DOHH2 (cell line): ENCODE results near the gene SMC5.

Experiments used
- H3F3A ChIP-seq: fragments of 200-600 bp; sonication (generic), shearing (Covaris generic); 2 replicates; pipeline ENCODE4 v1.6.0; 2016; ENCODE audit warnings: antibody characterized with exemption, mild to moderate bottlenecking; ENCODE audit not compliant: control insufficient read depth, insufficient read depth
- H3K27ac ChIP-seq: fragments of 200-600 bp; sonication (generic); 2 replicates; pipeline ENCODE4 v1.5.1; 2014; ENCODE audit warnings: low read depth, mild to moderate bottlenecking, low read length, moderate library complexity
- H3K27me3 ChIP-seq: fragments of 200-600 bp; sonication (generic); 2 replicates; pipeline ENCODE4 v1.6.1; 2014; ENCODE audit warnings: mild to moderate bottlenecking, low read length, mixed read lengths; ENCODE audit not compliant: control insufficient read depth
- H3K36me3 ChIP-seq: fragments of 200-600 bp; sonication (generic); 2 replicates; pipeline ENCODE4 v1.6.1; 2014; ENCODE audit warnings: mild to moderate bottlenecking, low read length, moderate library complexity, mixed read lengths; ENCODE audit not compliant: control insufficient read depth
- H3K4me1 ChIP-seq: fragments of 200-600 bp; sonication (generic); 2 replicates; pipeline ENCODE4 v1.6.1; 2014; ENCODE audit warnings: mild to moderate bottlenecking, low read length, mixed read lengths; ENCODE audit not compliant: control insufficient read depth
- H3K4me2 ChIP-seq: fragments of 200-600 bp; sonication (generic); 2 replicates; pipeline ENCODE4 v1.6.0; 2014; ENCODE audit warnings: mild to moderate bottlenecking, low read length, moderate library complexity
- H3K4me3 ChIP-seq: fragments of 200-600 bp; sonication (generic); 2 replicates; pipeline ENCODE4 v1.5.1; 2014; ENCODE audit warnings: mild to moderate bottlenecking, low read length, mixed read lengths
- H3K79me2 ChIP-seq: fragments of 200-600 bp; sonication (generic); 2 replicates; pipeline ENCODE4 v1.6.1; 2014; ENCODE audit warnings: mild to moderate bottlenecking, low read length, mixed read lengths; ENCODE audit not compliant: control insufficient read depth
- H3K9me2 ChIP-seq: fragments of 200-600 bp; sonication (generic); replicated peaks from 2 replicates; pipeline ENCODE4 v1.6.1; 2014; ENCODE audit warnings: mild to moderate bottlenecking, low read length, mixed read lengths; ENCODE audit not compliant: control insufficient read depth
- H3K9me3 ChIP-seq: fragments of 200-600 bp; sonication (generic); 2 replicates; pipeline ENCODE4 v1.6.1; 2014; ENCODE audit warnings: antibody characterized with exemption, low read length, mixed read lengths; ENCODE audit not compliant: control insufficient read depth, insufficient read depth
- H4K20me1 ChIP-seq: fragments of 200-600 bp; sonication (generic); 2 replicates; pipeline ENCODE4 v1.6.0; 2014; ENCODE audit warnings: low read depth, mild to moderate bottlenecking, antibody characterized with exemption, low read length, moderate library complexity; ENCODE audit not compliant: control insufficient read depth, insufficient read depth
- CTCF ChIP-seq: fragments of 200-600 bp; sonication (generic); IDR thresholded peaks from one replicate; pipeline ENCODE4 v1.5.1; 2014; ENCODE audit warnings: antibody characterized with exemption, mild to moderate bottlenecking, low read depth, low read length; ENCODE audit not compliant: poor library complexity, severe bottlenecking
- EZH2phosphoT487 ChIP-seq: fragments of 200-600 bp; sonication (generic); IDR thresholded peaks from 2 replicates; pipeline ENCODE4 v1.6.1; 2017; ENCODE audit warnings: borderline replicate concordance, mild to moderate bottlenecking, antibody characterized with exemption, low read length, moderate library complexity, mixed read lengths

The SMC5 gene

GRCh38 chr9:70382046-70382708, 123.4 kb downstream of the SMC5 start:
- no peak overlapping the region for H3K4me2 ChIP-seq
- H4K20me1 ChIP-seq = no peaks in the 10 kb centered on the region
- TF ChIP-seq CTCF (no peak), EZH2phosphoT487 (no peak)
- H3F3A ChIP-seq = no peaks in the 10 kb centered on the region
- no peaks in the 10 kb centered on the region for H3K36me3 ChIP-seq
- H3K4me3 ChIP-seq = no peak overlapping the region
- peaks cover 18% of the 10 kb centered on the region for H3K27me3 ChIP-seq
- no peaks in the 10 kb centered on the region for H3K79me2 ChIP-seq
- H3K9me2 ChIP-seq = no peaks in the 10 kb centered on the region
- H3K9me3 ChIP-seq = no peaks in the 10 kb centered on the region
- no peaks in the 10 kb centered on the region for H3K4me1 ChIP-seq
- no peak overlapping the region for H3K27ac ChIP-seq

DNA sequence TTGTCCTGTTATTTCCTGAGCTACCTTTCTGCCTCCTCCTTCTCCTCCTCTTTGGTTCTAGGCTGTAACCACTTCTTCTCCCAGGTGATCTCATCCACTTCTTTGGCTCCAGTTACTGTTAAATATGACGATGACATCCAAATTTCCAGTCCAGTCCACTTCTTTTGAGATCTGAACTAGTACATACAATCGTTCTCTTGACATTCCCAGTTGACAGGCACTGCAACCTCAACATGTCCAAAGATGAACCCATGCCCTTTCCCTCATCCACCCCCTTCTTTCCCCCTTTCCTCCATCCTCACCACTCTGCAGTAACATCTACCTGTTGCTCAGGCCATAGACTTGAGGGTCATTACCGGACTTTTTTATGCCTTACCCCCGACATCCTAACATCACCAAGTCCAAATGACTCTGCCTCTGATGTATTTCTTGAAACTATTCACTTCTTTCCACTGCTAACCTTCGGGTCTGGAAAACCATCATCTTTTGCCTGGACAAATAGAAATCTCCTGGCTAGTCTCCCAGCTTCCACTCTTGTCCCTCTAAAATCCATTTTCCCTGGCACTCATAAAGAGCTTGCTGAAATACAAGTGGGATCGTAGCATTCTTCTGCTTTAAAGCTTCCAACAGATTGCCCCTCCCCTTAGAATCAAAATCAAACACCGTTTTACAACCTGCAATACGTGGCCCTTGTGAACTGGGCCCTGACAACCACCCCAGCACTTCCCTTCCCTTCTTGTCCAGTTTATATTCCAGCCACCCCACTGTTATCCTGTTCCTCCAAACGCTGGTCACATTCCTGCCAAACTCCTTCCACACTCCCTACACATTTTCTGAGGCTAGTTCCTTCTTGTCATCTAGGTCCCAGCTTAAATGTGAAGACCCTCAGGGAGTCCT, 124.2 kb downstream of the SMC5 start:
- Histone ChIP-seq H3K4me2 (no peak overlapping the region), H3K9me3 (no peaks in the 10 kb centered on the region), H3K36me3 (no peaks in the 10 kb centered on the region), H3F3A (no peaks in the 10 kb centered on the region), H3K79me2 (no peaks in the 10 kb centered on the region), H3K27me3 (peaks cover 18% of the 10 kb centered on the region), H3K9me2 (no peaks in the 10 kb centered on the region), H3K27ac (no peak overlapping the region), H4K20me1 (no peaks in the 10 kb centered on the region), H3K4me3 (no peak overlapping the region), H3K4me1 (no peaks in the 10 kb centered on the region)
- TF ChIP-seq EZH2phosphoT487 (no peak), CTCF (no peak)

DNA sequence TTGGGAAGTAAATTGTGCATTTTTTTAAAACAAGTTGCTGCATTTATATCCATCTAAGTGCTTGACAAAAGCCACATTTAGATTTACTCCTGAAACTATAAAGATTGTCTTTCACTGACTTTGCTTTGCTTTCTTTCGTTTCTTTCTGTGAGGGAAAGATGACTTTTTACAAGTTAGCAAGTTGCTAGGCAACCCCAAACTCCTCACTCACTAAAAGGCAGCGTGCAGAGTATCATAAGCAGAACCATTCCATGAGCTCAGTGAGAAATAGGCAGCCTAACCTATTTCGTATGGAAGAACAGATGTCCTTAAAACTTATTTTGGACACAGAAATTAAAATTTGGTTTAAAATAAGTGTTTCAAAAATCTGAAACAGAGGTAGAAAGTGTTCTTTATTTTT, 126.6 kb downstream of the SMC5 start:
- TF ChIP-seq EZH2phosphoT487 (no peak), CTCF (no peak)
- Histone ChIP-seq H3K27ac (no peak overlapping the region), H3K27me3 (peaks cover 19% of the 10 kb centered on the region), H3K4me1 (no peaks in the 10 kb centered on the region), H3K79me2 (no peaks in the 10 kb centered on the region), H3K9me3 (no peaks in the 10 kb centered on the region), H3K36me3 (no peaks in the 10 kb centered on the region), H3K9me2 (no peaks in the 10 kb centered on the region), H3K4me2 (no peak overlapping the region), H3K4me3 (no peak overlapping the region), H3F3A (no peaks in the 10 kb centered on the region), H4K20me1 (no peaks in the 10 kb centered on the region)
